Stimulated activated CD4-positive, alpha-beta T cell treated with anti-CD3 and anti-CD28 coated beads, Interleukin-15, amount 100 ng/mL, for 24 hours (primary cell): ENCODE results near the gene FGF21.

ENCODE experiments used
- DNase-seq: peaks from one replicate; pipeline ENCODE4 v3.0.0-alpha.2; 2020

The FGF21 gene

DNA sequence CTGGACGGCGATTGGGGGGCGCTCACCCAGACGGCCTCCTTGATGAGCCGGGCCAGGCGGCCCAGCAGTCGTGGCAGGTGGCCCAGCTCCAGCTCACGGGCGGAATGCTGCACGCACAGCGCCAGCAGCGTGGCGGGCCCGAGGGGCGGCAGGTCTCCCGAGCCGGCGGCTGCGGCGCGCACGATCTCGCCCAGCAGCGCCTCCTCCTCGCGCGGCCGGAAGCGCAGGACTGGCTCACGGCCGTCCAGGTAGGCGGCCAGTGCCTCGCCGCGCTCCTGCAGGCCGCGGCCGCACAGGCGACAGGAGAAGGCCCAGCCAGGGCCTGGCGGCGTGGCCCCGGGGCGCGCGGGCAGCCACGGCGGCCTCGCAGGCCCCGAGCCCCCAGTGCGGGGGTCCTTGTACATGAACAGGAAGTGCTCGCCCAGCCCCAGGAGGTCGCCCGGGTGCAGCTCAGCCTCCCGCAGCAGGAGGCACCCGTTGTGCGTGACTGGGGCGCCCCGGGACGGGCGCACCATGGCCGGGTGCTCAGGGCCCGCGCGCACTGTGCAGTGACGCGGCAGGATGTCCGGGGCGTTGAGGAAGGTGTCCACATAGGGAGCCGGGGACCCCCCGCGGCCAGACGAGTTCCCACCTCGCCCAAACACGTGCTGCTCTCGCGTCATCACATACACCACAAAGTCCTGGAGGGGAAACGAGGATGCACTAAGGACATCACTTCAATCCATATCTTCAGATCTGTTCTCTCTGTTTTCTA, 26.2 kb upstream of the FGF21 start:
- DNase-seq = no peak

DNA sequence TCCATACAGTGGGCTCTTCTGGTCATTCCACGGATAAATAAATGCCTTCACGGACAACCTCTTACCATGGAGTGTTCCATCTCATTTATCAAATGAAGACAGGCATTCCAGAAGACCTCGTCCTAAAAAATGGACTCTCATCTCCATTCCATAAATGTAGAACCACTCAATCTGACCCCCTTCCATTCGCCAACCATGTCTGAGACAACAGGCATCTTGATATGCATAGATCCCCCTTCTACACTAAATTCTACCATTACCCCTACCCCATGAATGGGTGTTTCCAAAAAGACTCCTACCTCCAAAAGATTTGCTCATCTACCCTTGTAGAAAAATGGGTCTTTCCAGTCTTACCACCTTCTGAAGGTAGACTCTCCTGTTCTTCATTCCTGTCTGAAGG, 23.9 kb upstream of the FGF21 start:
- DNase-seq = no peak

- DNase-seq = no peak
Measured at GRCh38 chr19:48734625-48735024, 20.7 kb upstream of the FGF21 start.

GRCh38 chr19:48735031-48735615, 20.2 kb upstream of the FGF21 start:
- DNase-seq = no peak

GRCh38 chr19:48737360-48737998, 17.8 kb upstream of the FGF21 start:
- no peak for DNase-seq

DNA sequence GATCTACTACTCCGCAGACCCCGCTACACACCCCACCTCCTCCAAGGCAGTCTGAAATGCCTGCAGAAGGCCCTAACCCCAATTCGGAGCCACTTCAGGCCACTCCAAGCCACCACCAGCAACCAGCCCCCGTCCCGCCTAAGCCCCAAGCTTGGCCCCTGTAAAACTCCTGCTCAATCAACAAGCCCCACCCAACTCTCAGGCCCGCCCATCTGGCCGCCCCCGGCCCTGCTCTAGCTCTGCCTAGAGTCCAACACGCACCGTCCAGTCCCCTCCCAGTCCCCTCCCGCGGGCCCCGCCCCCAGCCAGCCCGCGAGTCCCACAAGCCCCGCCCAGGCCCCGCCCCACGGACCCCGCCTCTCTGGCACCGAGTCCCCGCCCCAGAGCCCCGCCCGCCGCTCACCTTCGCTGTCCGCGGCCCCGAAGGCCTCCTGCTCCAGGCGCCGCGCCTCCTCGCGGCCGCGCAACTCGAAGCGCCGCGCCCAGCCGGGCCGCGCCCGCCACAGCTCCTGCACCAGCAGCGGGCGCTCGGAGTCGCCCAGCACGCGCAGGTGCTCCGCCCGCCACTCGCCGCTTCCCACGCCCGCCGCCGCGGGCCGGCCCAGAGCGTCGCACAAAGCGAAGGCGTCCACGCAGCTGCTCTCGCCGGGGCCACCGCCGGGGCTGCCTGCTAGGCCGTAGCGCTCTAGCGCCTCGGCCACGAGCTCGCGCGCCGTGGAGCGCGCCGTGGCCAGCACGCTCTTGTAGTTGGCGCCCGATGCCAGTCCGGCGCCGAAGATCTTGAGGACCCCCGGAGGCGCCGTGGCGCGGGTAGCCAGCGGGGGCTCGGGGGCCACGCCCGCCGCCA, 16.5 kb upstream of the FGF21 start:
- DNase-seq = peak; percentile 97

- no peak for DNase-seq
Measured at GRCh38 chr19:48739404-48740163, 15.7 kb upstream of the FGF21 start.

- no peak for DNase-seq
Measured at GRCh38 chr19:48740164-48740972, 15.0 kb upstream of the FGF21 start, which contains the start of gene RASIP1. TSS of gene RASIP1 (minus strand) at chr19:48740610. CDS start at chr19:48740282, 328 bp downstream.

GRCh38 chr19:48741129-48741999, 14.0 kb upstream of the FGF21 start:
- DNase-seq = peak; percentile 54

DNA sequence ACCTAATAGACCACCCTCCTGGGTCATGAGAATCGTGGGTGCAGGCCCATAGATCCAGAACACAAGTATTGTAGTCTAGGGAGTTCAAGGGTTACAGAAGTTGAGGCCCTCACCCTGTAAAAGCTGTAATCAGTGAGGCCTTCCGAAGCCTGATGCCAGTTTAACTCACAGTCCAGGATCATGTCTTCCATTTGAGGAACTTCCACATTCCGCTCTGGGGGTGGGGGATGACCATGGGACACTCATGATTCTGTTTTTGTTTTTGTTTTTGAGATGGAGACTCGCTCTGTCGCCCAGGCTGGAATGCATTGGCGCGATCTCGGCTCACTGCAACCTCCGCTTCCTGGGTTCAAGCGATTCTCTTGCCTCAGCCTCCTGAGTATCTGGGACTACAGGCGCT, 13.2 kb upstream of the FGF21 start:
- no peak for DNase-seq

DNA sequence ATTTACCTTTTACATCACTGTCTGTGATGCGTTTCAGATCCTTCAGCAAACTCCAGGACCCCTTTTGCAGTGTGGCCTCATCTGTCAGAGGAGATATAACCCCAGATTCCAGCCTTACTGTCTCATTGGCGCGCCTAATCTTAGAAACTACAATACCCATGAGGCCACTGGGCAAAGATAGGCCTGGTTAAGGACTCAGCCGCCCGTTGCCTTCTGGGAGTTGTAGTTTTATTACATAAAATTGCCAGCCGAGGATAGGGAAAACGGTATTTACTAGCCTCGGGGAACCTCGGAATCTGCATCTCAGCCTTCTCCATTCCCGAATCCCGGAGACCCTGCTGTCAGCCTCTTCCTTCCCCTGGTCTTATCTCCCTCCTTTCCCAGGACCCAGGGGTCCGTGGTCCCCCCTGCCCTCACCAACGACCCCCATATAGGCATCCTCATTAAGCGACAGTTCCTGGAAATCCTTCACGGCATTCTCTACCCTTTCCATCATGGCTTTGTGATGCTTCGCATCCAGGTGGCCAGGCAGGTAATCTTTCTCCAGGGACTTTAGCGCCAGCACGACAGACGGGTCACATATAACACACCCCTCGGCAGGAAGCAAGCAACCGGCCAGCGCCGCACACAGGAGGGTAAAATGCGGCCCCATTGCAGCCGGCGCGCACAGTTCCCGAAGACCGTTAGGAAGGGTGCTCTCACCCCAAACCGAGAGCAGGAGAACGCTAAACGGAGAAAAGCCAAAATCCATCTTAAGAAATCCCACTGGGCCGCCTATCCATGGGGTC, 9.9 kb upstream of the FGF21 start:
- DNase-seq = peak; percentile 69

DNA sequence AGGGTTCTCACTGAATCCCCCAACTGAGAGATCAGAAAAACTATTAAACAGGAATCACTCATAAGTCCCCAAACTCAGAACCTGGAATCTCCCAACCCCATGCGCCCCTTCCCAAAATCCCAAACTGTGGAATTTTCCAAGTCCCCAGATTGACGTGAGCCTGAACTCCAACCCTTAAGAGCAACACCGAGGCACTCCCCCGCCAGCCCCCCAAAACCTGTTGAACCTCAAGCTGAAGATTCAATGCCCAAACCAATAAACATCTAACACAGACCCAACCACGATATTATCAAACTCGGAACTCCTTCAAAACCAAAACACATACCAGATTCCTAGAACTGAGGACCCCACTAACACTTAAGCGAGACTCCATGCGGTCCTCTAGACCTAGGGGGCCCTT, 9.2 kb upstream of the FGF21 start:
- DNase-seq = no peak

DNA sequence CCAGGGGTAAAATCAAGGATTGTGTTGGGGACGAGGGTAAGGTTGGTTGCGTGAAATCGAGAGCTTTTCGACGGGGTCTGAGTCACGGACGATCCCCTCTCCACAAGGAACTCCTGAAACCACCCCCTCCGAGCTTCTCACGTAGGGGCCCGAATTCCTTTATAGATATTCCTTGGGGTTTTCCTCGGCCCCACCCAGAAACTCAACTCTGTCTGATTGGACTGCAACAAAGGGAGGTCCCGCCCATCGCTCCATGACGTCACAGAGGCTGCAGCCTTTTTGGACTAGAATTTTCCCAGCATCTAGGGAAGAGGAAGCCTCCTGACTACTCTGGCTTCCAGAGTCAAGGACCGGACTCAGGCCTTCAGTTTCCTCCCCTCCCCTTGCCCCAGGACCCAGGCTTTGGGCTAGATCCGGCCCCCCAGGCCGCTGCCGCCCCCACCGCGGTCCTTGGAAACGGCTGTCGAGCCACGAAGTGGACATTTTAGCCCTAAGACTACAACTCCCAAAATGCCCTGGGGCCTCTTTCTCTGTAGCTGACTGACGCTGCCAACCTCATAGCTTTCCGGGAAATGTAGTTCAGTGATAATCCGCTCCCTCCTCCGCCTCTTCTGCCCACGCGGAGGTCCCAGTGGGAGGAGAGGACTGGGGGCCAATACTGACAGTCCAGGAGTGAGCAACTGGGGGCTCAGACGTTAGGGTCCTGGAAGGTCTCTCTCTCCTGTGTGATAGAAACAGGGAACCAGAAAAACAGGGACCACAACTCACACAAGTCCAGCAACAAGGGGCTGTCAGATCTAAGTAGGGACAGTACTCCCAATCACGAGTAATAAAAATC, 8.4 kb upstream of the FGF21 start, which contains the start of gene IZUMO1:
IZUMO1 (minus strand) TSS at position 172 of the 838 bp plus-strand sequence. CDS start 1,050 bp downstream, outside the sequence.
- DNase-seq = peak; percentile 72

- no peak for DNase-seq
Measured at GRCh38 chr19:48749571-48750198, 5.6 kb upstream of the FGF21 start.

- no peak for DNase-seq
Measured at GRCh38 chr19:48750351-48750750, 5.0 kb upstream of the FGF21 start.

DNA sequence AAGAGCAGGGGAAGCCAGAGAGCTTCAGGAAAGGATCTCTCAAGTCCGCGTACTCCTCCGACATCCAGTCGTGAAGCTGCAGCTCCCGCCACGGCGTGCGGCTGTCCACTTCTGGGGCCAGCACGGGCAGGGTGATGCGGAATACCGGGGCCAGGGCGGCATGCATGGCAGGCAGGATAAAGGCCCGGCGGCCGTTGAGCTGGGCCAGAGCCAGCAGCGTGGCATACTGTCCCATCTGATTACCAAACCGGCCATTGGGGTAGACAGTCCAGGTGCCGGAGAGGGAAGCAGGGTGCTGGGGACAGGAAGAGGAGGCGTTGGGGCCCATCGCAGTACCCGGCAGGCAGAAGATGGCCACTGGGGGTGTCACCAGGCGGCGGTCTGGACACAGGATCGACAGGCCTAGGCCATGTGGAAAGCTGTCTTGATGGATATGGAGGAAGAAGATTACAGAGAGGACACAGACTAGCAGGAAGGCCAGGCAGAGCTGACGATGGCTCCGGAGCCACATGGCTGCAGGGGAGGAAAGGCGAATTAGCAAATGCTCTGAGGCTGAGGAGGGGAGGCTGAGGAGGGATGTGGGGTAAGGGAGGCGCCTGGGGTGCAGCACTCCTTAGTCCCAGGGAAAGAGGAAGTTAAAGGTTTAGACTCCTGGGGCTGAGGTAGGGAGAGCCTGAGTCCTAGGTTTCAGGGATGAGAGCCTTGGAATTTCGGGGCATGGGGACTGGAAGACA, 4.4 kb upstream of the FGF21 start:
- DNase-seq = no peak

DNA sequence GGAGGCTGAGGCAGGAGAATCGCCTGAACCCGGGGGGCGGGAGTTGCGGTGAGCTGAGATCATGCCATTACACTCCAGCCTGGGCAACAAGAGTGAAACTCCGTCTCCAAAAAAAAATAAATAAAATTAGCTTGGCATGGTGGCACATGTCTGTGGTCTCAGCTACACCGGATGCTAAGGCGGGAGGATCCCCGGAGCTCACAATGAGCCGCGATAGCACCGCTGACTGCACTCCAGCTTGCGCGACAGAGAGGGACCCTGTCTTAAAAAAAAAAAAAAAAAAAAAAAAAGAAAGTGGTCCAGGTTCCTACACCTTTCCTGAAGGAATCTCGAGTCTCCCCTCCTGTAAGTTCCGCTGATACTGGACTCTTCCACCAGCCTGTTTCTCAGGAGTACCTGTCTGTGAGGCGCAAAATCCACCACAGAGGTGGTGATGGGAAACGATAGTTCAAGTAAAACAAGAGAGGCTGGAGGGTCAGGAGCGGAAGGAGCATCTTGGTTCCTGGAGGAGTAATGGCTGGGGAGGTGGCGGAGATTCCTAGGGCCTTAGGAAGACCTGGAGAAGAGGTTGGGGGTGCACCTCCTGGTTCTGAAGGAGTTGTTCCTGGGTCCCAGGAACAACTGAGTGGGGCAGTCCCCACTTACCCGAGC, 3.4 kb upstream of the FGF21 start:
- no peak for DNase-seq
